NCI-H2171 treated with DMSO at 0.1 percent for 48 hours (cell line): ENCODE data around the gene ZYG11A.

ENCODE experiments used
- DNase-seq: peaks from one replicate; lab custom pipeline; 2025; lab: John Stamatoyannopoulos, UW

Gene ZYG11A

DNA sequence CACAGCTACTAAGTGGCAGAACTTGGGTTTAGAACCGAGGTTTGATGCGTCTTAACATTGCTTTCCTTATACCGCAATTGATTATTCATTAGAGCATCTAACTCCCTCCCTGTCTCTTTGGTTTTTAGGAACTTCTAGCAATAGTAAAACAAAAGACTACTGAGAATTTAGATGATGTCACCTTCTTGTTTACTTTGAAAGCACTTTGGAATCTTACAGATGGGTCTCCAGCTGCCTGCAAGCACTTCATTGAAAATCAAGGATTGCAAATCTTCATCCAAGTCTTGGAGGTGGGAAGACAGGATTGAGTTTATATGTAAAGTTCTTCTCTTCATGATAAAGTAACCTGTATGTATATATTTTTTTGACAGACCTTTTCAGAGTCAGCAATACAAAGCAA, 35.0 kb downstream of the ZYG11A start:
- DNase-seq: no peak

DNA sequence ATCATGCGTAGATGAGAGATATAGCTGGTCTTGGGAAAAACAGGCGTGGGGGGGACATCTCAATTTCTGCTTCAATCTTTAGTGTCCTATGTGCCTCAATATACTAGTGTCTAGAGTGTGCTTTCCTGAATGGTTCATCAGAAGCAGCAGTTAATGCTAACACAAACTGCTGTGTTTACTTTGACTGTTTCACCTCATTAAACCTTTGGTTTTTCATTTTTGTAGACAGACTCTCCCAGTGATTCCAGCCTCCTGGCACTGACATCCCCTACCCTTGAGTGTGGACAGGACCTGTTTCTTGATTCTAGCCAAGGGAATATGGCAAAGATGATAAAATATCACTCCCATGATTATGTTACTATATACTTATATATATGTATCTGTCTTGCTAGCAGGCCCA, 37.6 kb downstream of the ZYG11A start:
- no peak for DNase-seq

DNA sequence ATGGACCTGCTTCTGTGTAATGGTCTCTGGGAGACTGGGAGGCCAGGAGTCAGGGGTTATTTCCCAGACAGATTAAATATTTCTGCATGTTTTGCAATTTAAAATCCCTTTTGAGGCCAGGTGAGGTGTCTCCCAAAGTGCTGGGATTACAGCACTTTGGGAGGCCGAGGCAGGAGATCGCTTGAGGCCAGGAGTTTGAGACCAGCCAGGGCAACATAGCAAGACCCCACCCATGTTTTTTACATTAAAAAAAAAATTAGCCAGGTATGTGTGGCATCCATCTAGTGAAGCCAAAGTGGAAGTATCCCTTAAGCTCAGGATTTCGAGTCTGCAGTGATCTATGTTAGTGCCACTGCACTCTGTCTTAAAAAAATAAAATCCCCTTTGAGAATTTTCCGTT, 44.9 kb downstream of the ZYG11A start:
- DNase-seq: no peak

DNA sequence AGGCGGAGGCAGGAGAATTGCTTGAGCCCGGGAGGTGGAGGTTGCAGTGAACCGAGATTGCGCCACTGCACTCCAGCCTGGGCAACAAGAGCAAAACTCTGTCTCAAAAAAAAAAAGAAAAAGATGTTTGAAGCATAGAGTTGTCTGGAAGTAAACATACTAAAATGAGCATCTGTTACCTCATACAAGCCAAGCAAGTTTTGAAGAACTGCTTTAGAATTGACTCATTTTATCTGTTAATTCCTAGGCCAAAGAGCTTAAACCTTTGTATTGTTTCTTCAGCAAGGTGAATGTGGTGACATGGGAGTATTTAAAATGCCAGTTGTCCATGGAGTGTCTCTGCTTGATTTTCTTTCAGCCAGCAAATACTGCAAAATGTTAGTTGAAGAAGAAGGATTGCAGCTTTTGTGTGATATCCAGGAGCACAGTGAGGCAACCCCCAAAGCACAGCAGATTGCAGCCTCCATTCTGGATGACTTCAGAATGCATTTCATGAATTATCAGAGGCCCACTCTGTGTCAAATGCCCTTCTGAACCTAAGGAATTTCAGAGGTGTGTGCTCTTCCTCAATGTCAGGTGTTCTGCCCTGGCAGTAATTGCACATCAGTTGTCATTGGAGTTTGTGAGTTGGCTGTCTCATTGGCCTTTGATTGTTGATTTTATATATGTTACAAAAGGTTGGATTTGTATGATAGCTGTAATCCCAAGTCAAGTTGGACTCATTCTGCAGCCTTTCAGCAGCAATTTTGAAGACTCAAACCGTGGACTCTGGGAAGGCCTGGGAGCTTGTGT, 50.1 kb downstream of the ZYG11A start:
- DNase-seq: no peak

DNA sequence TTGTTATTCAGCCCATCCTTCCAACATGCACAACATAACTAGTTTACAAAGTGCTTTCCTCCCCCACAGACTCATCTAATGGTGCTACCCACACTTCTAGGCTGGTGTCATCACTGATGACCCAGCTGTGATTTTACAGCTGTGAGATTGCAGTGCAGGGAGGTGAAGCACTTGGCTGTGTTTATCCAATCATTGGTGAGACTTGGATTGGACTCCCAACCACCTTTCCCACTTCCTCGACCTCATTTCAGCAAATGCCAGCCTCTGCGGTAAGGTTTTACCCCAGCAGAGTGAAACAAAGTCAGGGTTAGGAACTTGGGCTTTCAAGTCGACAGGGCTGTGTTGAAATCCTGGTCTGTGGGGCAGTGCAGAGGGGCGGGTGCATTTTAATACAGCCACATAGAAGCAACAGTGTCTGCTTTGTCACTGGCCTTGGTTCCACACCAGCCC, 56.9 kb downstream of the ZYG11A start:
- no peak for DNase-seq

DNA sequence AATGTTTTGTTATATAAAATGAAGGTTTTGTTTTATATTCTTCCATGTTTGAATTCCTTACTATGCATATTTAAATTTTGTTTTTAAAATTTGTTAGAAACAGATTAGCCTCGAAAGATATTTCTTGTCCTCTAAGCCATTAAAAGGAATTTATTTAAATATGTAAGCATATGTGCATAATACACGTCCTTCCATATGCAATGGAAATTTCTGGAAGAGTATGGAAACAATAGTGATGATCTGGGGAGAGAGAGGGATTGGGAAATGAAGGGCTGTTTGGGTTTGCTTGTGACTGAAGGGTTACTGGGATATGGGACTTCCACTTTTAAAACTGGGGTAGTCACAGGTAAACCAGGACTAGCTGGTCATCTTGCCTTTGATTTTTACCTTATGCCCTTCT, 57.8 kb downstream of the ZYG11A start:
- DNase-seq: no peak

DNA sequence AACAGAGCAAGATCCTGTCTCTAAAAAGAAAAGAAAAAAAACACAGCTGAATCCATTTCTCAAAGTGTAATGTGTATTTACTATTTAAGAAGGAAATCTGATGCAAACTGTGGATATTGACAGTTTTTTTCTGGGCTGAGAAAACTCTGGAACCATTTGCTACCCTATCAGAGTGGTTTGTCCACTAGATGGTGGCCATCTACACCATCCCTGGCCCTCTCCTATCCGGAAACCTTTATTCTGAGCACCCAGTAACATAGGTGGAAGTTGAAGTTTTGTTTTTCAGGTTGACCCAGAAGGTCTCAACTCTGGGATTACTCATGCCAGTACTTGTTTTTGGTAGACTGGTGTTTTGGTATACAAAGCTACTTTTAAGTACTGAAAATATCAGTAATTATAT, 58.8 kb downstream of the ZYG11A start:
- DNase-seq: no peak

DNA sequence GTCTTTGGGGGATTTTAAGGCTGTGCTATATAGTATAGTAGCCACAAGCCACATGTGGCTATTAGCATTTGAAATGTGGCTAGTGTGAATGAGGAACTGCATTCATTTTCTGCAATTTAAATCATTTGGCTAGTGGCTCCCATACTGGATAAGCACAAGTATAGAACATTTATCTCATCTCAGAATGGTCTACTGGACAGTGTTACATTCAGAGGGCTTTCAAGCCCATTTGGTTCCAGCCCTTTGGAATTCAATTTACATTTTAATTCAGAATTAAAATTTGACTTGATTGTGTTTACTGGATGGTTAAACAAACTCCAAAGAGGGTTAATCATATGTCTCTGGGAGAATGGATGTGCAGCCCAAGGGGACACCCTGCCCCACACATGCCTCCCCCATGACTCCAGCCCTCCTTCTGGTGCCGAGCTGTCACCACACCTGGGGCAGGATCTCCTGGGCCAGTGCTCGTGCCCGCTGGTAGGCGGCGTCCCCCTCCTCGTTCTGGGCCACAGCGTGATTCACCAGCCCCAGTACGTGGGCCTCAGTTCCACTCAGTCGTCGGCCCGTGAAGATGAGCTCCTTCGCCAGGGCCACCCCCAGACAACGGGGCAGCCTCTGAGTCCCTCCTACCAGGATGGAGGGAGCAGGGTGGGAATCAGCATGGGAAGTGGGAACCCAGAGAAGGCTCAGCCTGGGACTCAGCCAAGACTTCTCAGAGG, 61.8 kb downstream of the ZYG11A start:
- no peak for DNase-seq

DNA sequence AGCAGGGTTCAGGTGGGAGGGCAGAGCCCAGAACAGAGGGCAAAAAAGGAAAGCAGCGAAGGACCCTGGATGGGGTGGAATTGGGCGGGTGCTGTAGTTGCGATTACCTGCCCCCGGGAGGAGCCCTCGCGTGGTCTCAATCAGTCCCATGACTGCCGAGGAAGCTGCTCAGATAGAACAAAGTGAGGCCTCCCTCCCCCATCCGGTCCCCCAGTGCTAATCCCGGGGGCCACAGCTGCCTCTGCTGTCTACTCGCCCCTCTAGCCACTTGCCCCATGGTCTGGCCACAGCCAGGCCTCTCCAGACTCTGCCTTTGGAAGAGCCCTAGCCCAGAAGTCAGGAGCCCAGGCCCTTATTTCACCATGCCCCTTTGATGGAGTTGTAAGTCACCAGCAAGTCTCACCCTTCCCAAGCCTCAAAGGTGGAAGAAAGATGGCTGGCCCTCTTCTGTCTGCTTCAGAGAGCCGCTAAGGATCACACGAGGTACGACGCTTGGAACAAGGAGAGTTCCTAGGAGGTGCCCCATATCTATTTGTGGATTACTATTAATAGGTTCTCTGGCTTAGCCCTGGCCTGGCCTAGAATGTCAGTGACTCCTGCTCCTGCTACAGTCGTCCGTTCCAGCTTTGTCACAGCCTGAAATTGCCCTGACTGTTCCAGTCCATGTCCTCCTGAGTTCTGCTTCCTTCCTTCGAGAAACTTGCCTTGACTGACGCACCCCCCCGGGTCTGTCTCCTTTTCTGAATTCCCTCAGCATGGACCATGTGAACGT, 62.6 kb downstream of the ZYG11A start:
- peak; percentile 14 for DNase-seq

DNA sequence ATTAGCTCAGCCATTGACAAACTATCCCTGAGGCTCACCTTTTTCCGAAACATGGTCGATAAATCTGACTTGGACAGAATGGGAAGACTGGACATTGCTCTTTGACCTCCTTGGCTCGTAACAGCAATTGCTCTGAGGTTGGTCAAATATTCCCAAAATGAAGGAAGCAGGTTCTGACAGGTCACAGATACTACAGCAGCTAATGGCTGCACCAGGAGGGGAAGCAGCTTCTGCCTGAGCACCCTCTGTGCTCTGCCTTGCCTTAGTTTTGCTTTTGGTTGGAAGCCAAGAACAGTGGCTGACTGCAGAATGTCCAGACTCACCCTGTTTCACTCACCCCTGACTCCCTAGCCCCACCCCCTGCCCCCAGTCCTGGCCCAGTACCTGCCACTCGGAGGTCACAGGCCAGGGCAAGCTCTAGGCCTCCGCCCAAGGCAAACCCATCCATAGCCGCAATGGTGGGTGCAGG, 63.6 kb downstream of the ZYG11A start:
- no peak for DNase-seq

DNA sequence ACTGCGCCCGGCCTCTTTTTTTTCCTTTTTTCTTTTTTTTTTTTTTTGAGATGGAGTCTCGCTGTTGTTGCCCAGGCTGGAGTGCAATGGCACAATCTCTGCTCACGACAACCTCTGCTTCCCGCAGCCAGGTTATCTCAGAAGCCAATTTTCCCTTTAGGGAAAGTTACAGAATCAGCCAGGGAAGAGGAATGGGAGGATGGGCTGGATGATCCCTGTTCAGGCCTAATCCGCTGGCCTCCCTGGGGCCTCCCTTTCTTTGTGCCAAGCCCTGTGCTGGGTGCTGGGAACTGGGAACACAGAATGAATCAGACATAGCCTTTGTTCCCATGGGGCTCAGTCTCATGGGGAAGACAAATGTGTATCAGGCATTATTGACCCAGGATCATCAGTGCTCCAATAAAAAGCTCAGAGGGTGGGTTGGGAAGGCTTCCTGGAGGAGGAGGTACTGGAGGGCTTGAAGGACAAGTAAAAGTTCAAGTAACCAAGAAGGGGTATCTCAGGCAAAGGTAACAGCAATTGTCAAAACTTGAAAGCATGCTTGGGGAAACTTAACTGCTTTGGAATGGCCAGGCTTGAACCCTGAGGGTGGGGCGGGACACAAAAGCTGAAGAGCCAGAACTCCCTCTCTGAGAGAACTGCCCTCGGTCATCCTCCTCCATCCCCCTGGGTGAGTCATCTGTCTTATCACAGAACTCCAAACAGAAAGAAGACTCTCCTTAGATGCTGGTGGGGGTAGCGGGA, 64.7 kb downstream of the ZYG11A start:
- no peak for DNase-seq

DNA sequence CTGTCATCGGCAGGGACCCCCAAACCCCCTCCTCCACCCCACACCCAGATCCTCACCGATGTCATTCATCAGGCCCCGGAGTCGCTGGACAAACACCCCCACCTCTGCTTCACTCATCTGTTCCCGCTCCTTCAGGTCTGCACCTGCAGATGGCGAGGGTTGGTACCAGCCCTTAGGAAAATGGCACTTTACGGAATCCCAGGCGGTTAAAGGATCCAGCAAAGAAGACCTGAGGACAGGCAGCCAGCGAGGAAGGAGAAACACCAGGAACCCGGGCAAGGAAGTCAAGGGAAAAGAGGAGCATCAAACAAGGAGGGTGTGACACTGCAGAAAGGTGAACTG, 65.2 kb downstream of the ZYG11A start:
- no peak for DNase-seq

DNA sequence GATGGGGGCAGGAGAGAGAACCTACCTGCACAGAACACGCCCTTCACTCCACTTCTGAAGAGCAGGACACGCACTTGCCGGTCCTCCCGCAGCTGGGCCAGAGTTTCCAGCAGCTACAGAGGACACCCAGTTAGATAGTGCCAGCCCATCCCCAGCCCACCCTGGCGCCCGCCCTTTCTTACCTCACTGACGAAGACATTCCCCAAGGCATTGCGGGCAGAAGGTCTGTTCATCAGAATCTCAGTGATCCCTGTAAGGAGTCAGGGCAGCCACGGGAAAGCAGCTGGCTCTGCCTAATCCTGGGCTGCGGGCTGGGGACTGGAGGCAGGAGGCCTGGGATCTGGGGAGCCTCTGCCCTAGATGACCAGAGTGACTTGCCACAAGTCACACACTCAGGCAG, 69.0 kb downstream of the ZYG11A start:
- no peak for DNase-seq

DNA sequence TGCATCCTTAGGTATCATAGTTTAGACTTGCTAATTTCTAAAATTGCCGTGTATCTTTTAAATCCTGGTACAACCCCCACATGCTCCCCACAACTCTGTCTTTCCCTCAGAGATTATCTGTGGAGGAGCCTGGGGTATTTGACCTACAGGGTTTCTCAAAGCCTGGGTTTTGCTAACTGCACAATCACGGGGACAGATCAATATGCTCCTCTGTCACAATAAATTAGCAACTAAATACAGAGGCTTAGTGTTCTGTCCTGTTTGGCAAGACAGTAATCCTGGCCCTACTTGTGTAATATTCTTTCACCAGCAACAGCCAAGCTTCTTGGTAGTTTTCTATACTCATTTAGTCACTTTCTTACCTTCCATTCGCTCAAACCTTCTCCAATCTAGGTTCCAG, 70.5 kb downstream of the ZYG11A start:
- DNase-seq: no peak

DNA sequence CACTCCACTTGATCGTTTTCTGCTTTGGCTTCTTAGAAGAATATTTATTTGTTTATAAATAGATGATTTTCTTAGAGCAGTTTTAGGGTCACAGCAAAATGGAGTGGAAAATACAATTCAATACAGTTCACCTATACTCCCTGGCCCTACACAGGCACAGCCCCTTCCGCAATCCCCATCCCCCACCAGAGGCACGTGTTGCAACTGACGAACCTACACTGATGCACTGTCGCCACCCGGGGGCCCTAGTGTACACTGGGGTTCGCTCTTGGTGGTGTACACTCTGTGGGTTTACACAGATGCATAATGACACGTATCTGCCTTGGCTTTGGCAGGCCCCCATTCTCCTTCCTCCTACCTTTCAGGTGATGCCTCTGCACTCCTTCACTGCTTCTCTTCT, 71.0 kb downstream of the ZYG11A start:
- no peak for DNase-seq

DNA sequence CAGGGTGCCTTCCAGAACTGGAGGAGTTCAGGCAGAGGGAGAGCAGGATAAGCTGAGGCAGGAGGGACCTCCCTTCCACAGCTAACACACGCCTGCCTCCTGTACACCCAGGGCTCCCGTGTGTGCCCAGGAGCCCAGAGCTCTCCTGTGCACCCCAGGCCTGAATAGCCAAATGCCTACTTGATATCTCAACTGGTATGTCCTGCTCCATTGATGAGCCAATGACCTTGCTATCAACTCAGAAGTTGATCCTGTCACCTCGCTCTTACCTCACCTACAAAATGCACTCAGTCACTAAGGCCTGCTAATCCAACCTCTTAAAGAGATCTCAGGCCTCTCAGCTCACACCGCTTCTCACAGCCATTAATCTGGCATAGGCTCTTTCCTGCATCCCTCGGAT, 71.9 kb downstream of the ZYG11A start:
- DNase-seq: no peak

DNA sequence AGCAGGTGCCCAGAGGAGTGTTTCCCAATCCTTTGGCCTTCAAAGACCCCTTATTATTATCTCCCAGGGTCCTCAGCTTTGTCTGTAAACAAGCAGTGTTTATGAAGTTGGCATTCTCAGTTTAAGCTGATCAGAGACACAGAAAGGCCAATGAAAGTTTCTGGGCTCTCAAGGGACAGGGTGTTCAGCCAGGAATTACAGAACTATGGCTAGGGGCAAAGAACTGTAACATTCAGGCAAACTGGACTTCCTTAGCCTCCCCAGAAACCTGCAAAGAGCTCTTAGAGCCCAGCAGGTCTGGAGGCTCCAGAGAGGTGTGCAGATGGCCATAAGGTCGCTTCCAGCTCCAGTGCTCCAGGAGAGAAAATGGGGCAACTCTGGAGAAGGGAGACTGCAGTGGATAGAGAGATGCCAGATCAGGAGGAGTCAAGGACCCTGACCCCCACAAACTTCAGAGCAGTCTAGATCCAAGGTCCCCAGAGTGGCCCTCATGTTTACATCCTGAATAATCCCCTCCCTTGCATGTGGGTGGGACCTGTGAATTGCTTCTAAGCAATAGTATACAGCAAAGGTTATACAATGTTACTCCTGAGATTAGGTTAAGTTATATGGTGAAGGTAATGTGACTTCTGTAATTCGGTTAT, 72.8 kb downstream of the ZYG11A start:
- DNase-seq: no peak

DNA sequence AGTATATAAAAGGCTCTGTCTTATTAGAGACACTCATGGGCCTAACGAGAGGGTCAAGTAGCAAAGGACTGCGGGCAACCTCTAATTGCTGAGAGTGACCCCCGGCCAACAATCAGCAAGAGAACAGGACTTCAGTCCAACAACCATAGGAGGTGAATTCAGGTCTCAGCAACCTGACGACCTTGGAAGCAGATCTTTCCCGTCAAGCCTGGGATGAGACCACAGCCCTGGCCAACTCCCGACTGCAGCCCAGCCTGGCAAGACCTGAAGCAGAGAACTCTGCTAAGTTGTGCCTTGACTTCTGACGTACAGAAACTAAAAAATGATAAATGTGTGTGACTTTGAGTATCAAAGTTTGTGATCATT, 73.3 kb downstream of the ZYG11A start:
- DNase-seq: no peak

DNA sequence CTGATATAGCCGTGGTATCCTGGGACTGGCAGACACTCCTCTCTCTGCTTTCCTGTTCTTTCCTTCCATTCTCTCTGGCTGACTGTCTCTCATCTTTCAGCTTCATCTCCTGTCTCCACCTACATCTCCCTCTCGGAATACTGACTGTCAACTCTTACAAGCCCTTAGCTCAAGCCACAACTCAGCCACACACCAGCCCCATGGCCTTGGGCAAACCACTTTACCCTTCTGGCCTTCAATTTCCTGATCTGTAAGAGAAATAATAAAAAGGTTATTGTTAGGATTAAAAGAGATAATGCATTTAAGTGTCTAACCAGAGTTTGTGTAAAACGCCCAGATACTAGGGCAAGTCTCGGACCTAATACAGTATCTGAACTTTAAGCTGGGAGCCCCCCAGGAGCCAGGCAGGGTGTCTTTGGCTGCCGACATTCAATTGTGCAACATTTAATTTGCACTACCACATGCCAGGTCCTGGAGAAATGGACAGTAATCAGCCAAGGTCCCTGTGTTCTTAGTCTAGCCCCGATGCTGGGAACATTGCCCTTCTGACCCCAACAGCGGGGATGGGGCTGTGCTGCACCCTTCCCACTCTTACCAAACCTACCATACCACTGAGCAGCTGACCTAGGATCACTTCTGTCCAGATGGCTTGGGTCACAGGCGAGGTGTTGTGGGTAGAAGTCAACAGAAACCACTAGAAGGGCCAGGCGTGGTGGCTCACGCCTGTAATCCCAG, 73.8 kb downstream of the ZYG11A start:
- DNase-seq: no peak

DNA sequence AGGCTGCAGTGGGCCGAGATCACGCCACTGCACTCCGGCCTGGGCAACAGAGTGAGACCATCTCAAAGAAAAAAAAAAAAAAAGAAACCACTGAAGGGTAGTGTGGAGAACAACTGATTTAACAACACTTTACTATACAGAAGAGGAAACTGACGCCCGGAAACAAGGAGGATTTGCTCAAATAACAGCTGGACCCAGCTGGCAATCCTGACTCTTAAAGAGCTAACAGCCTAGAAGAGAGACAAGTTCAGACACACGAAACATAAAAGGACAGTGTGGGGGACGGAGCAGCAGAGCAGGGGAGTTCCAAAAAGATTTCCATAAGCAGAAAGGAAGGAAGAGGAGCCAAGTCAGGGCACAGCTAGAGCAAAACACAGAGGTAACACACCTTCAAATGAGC, 74.6 kb downstream of the ZYG11A start:
- no peak for DNase-seq

DNA sequence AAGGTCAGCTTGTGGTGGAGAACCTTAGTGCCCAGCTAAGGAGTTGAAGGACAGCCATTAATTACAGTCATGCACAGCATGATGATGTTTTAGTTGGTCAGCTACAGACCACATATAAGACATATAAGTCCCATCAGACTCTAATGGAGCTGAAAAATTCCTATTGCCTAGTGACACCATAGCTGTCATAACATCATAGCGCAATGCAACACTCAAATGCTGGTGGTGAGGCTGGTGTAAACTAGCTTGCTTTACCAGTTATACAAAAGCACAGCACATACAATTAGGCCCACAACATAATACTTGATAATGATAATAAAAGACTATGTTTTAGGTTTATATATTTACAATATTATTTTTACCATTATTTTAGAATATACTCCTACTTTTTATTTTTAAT, 75.0 kb downstream of the ZYG11A start:
- no peak for DNase-seq
